HL-60 (cell line): Measurements from ENCODE around the gene CLEC2B.
A peak's percentile ranks its signal among the peaks of the same experiment; 100 is the strongest.

Source experiments
- DNase-seq, 2 experiments: peaks; one replicate each; pipeline ENCODE4 v3.0.0-alpha.2; 2010 to 2020; ENCODE audit warnings: low read depth in 1 of 2, low spot score in 1 of 2
- H3K27ac ChIP-seq: fragments of 250-450 bp; sonication (Bioruptor Pico); replicated peaks from 2 replicates; pipeline ENCODE4 v1.5.1; 2020; ENCODE audit warnings: mild to moderate bottlenecking, moderate library complexity
- H3K27me3 ChIP-seq: fragments of 250-450 bp; sonication (Bioruptor Pico); 2 replicates; pipeline ENCODE4 v1.5.1; 2021; ENCODE audit warnings: mild to moderate bottlenecking, moderate library complexity; ENCODE audit not compliant: insufficient read depth, poor library complexity, severe bottlenecking
- H3K4me3 ChIP-seq: replicated peaks from 2 replicates; pipeline ENCODE4 v1.5.1; 2011; ENCODE audit warnings: mild to moderate bottlenecking, control low read depth, low read length; ENCODE audit not compliant: insufficient read depth
- GABPA ChIP-seq: IDR thresholded peaks from 2 replicates; pipeline ENCODE4 v1.6.1; 2012; ENCODE audit warnings: low read depth
- POLR2AphosphoS5 ChIP-seq: IDR thresholded peaks from 2 replicates; pipeline ENCODE4 v1.6.1; 2012; ENCODE audit warnings: low read depth
- SPI1 ChIP-seq: IDR thresholded peaks from 2 replicates; pipeline ENCODE4 v1.6.1; 2012; ENCODE audit warnings: low read depth, mild to moderate bottlenecking, borderline replicate concordance
- TF ChIP-seq, protein P1 (sequence below): IDR thresholded peaks from 2 replicates; pipeline ENCODE4 v1.6.1; 2012; ENCODE audit warnings: low read depth; ENCODE audit not compliant: insufficient replicate concordance
- TF ChIP-seq, protein P2 (sequence below): IDR thresholded peaks from one replicate; pipeline ENCODE4 v1.5.1; 2011; ENCODE audit warnings: low read length, control low read depth, inconsistent platforms; ENCODE audit not compliant: insufficient read depth

Gene CLEC2B

DNA sequence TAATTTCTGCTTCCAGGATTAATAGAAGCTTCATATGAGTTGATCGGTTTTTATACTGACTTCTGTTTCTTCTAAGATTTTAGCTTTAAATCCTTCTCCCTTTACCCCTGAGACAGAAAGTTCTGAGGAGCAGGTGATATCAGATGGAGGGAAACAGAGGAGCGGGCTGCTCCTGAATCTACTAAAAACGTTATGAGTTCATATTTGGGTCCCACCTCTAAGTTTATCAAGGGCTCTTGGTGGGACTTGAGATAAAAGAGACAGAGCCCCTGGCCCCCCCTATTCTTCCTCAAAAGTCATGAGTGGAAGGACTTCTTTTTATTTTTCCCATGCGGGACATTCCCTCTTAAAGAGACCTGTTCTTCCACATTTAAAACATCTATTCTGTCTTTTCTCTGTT lies 39.2 kb upstream of the CLEC2B start:
- TF ChIP-seq SPI1 (no peak), GABPA (no peak), POLR2AphosphoS5 (no peak)
- TF ChIP-seq, protein P1, sequence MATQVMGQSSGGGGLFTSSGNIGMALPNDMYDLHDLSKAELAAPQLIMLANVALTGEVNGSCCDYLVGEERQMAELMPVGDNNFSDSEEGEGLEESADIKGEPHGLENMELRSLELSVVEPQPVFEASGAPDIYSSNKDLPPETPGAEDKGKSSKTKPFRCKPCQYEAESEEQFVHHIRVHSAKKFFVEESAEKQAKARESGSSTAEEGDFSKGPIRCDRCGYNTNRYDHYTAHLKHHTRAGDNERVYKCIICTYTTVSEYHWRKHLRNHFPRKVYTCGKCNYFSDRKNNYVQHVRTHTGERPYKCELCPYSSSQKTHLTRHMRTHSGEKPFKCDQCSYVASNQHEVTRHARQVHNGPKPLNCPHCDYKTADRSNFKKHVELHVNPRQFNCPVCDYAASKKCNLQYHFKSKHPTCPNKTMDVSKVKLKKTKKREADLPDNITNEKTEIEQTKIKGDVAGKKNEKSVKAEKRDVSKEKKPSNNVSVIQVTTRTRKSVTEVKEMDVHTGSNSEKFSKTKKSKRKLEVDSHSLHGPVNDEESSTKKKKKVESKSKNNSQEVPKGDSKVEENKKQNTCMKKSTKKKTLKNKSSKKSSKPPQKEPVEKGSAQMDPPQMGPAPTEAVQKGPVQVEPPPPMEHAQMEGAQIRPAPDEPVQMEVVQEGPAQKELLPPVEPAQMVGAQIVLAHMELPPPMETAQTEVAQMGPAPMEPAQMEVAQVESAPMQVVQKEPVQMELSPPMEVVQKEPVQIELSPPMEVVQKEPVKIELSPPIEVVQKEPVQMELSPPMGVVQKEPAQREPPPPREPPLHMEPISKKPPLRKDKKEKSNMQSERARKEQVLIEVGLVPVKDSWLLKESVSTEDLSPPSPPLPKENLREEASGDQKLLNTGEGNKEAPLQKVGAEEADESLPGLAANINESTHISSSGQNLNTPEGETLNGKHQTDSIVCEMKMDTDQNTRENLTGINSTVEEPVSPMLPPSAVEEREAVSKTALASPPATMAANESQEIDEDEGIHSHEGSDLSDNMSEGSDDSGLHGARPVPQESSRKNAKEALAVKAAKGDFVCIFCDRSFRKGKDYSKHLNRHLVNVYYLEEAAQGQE: no peak
- TF ChIP-seq, protein P2, sequence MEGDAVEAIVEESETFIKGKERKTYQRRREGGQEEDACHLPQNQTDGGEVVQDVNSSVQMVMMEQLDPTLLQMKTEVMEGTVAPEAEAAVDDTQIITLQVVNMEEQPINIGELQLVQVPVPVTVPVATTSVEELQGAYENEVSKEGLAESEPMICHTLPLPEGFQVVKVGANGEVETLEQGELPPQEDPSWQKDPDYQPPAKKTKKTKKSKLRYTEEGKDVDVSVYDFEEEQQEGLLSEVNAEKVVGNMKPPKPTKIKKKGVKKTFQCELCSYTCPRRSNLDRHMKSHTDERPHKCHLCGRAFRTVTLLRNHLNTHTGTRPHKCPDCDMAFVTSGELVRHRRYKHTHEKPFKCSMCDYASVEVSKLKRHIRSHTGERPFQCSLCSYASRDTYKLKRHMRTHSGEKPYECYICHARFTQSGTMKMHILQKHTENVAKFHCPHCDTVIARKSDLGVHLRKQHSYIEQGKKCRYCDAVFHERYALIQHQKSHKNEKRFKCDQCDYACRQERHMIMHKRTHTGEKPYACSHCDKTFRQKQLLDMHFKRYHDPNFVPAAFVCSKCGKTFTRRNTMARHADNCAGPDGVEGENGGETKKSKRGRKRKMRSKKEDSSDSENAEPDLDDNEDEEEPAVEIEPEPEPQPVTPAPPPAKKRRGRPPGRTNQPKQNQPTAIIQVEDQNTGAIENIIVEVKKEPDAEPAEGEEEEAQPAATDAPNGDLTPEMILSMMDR: no peak
- Histone ChIP-seq H3K27me3 (no peaks in the 10 kb centered on the region), H3K4me3 (no peak overlapping the region), H3K27ac (no peak overlapping the region)
- DNase-seq: no peak

DNA sequence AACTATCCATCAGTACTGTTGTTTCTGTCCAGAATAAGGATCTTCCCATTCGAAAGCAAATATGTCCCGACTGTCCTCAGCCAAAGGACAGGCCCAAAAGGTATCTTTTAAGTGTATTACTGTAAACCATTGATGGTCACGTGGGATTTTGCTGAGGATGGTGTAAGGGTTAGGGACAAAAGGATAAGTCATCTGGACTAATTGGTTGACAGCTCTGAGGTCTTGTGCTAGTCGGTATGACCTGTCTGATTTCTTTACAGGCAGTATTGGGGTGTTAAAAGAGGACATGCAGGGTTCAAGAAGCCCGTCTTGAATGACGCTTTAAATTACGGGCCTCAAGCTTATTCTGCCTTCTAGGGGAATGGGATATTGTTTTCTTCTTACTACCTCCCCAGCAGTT lies 38.6 kb upstream of the CLEC2B start:
- no peak for DNase-seq
- no peak overlapping the region for H3K27ac ChIP-seq
- no peaks in the 10 kb centered on the region for H3K27me3 ChIP-seq
- no peak overlapping the region for H3K4me3 ChIP-seq
- no peak for TF ChIP-seq GABPA
- TF ChIP-seq, protein P1: no peak
- TF ChIP-seq, protein P2: no peak

DNA sequence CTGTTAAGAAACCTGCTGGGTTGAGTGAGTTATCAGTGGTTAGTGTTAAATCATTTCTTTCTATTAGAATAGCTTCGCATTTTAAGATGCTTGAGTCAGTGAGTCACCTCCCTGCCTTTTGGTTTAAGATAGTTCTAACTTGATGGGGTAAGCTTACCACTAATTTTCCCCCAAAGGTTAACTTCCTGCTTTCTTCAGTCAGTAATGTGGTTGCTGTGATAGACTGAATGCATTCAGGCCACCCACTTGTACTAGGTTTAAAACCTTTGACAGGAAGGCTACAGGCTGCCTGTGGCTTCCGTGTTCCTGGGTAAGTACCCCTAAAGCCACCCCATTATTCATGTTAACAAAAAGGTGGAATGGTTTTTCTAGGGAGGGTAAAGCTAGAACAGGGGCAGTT lies 37.7 kb upstream of the CLEC2B start:
- H3K27ac ChIP-seq: no peak overlapping the region

More for the DNA sequence above, 37.7 kb upstream of the CLEC2B start:
- Histone ChIP-seq H3K27me3 (no peaks in the 10 kb centered on the region), H3K4me3 (no peak overlapping the region)
- peak in 1 of 2 experiments; percentile 7 for DNase-seq
- TF ChIP-seq POLR2AphosphoS5: no peak
- TF ChIP-seq, protein P1: no peak
- TF ChIP-seq SPI1: no peak
- TF ChIP-seq, protein P2: no peak
- no peak for TF ChIP-seq GABPA
